Measurements from ENCODE around the gene PCDHA9. TPM values are rescaled to one million over a fixed set of nuclear protein-coding genes. Genes with fewer than 3 reads are reported as not detected.
"Not testable (repeated sequence)": the region's sequence is repeated elsewhere in the genome, so short reads cannot be mapped to it uniquely, and the experiment has no call there.

PCDHA9 gene
- total RNA-seq, 1 experiment from 2014 or later: 0.22 TPM

- no peak within 1 kb of the TSS for H3K27ac ChIP-seq (ENCODE audit: low read length)
- TF ChIP-seq EZH2 (IDR thresholded peaks at IDR 0.05; ENCODE audit: low read length, unreplicated experiment): no peak
- no peak for TF ChIP-seq CTCF (conservative IDR thresholded peaks at IDR 0.05; ENCODE audit: low read depth, low read length)
- TF ChIP-seq EZH2phosphoT487 (IDR thresholded peaks at IDR 0.05; ENCODE audit: borderline replicate concordance, low read length): no peak
- H3K4me2 ChIP-seq (ENCODE audit: low read length): no peak within 1 kb of the TSS
- H3K36me3 ChIP-seq (ENCODE audit: low read depth, low read length): no peaks in the 10 kb centered on the region
- BruUV-seq (replicated peaks): no TSS peak
- ATAC-seq (no peak), DNase-seq (no peak)
- H3K4me1 ChIP-seq (ENCODE audit: insufficient read depth, low read length): no peaks in the 10 kb centered on the region
- intact Hi-C loops (cut with micrococcal nuclease): no loop called here
- no peaks in the 10 kb centered on the region for H3F3A ChIP-seq (ENCODE audit: low read length, unreplicated experiment)
- H3K27me3 ChIP-seq (ENCODE audit: low read length): no peaks in the 10 kb centered on the region
- H3K9me3 ChIP-seq (ENCODE audit: low read length): no peaks in the 10 kb centered on the region
- no peaks in the 10 kb centered on the region for H3K79me2 ChIP-seq (ENCODE audit: low read length)
- no peaks in the 10 kb centered on the region for H4K20me1 ChIP-seq (ENCODE audit: low read length)
- H3K9ac ChIP-seq (ENCODE audit: low read length): no peak within 1 kb of the TSS
- CTCF ChIA-PET: no interaction called here
- H2AFZ ChIP-seq (ENCODE audit: low read length): no peak within 1 kb of the TSS
- POLR2A ChIA-PET (ENCODE audit: unreplicated experiment): no interaction called here
- H3K9me2 ChIP-seq (replicated peaks; ENCODE audit: low read length): no peaks in the 10 kb centered on the region
- H3K4me3 ChIP-seq (ENCODE audit: low read length): no peak within 1 kb of the TSS
These were observed 14.2 kb upstream of the PCDHA9 start, which contains the start of gene PCDHA7 for GRCh38 chr5:140833993-140834392. Gene PCDHA7 (plus strand): TSS chr5:140834269. CDS start chr5:140834384, 115 bp downstream.

- H4K20me1 ChIP-seq (ENCODE audit: low read length); BruUV-seq (replicated peaks); H2AFZ ChIP-seq (ENCODE audit: low read length); H3K27me3 ChIP-seq (ENCODE audit: low read length); H3K27ac ChIP-seq (ENCODE audit: low read length); H3K9me2 ChIP-seq (replicated peaks; ENCODE audit: low read length); DNase-seq; H3K79me2 ChIP-seq (ENCODE audit: low read length); H3F3A ChIP-seq (ENCODE audit: low read length, unreplicated experiment); H3K9me3 ChIP-seq (ENCODE audit: low read length); POLR2A ChIA-PET (ENCODE audit: unreplicated experiment); ATAC-seq; H3K9ac ChIP-seq (ENCODE audit: low read length); CTCF ChIA-PET; H3K4me2 ChIP-seq (ENCODE audit: low read length); intact Hi-C loops (cut with micrococcal nuclease); H3K4me1 ChIP-seq (ENCODE audit: insufficient read depth, low read length); H3K36me3 ChIP-seq (ENCODE audit: low read depth, low read length); H3K4me3 ChIP-seq (ENCODE audit: low read length): not testable (repeated sequence)
These were observed 13.7 kb upstream of the PCDHA9 start for GRCh38 chr5:140834439-140835008.

GRCh38 chr5:140835622-140836510 is 12.3 kb upstream of the PCDHA9 start:
- ATAC-seq: no peak
- CTCF ChIA-PET: no interaction called here
- DNase-seq: no peak

More at GRCh38 chr5:140835622-140836510, 12.3 kb upstream of the PCDHA9 start:
- Histone ChIP-seq H3K4me2 (ENCODE audit: low read length) (no peak overlapping the region), H3K9ac (ENCODE audit: low read length) (no peak overlapping the region), H3K36me3 (ENCODE audit: low read depth, low read length) (no peaks in the 10 kb centered on the region), H3K4me1 (ENCODE audit: insufficient read depth, low read length) (no peaks in the 10 kb centered on the region), H2AFZ (ENCODE audit: low read length) (no peak overlapping the region), H3K79me2 (ENCODE audit: low read length) (no peaks in the 10 kb centered on the region), H3K27ac (ENCODE audit: low read length) (no peak overlapping the region), H3K27me3 (ENCODE audit: low read length) (no peaks in the 10 kb centered on the region), H3K9me2 (replicated peaks; ENCODE audit: low read length) (no peaks in the 10 kb centered on the region), H3K4me3 (ENCODE audit: low read length) (no peak overlapping the region), H4K20me1 (ENCODE audit: low read length) (no peaks in the 10 kb centered on the region), H3F3A (ENCODE audit: low read length, unreplicated experiment) (no peaks in the 10 kb centered on the region), H3K9me3 (ENCODE audit: low read length) (no peaks in the 10 kb centered on the region)
- intact Hi-C loops (cut with micrococcal nuclease): no loop called here
- TF ChIP-seq EZH2 (IDR thresholded peaks at IDR 0.05; ENCODE audit: low read length, unreplicated experiment) (no peak), EZH2phosphoT487 (IDR thresholded peaks at IDR 0.05; ENCODE audit: borderline replicate concordance, low read length) (no peak), CTCF (conservative IDR thresholded peaks at IDR 0.05; ENCODE audit: low read depth, low read length) (no peak)
- POLR2A ChIA-PET (ENCODE audit: unreplicated experiment): no interaction called here
- BruUV-seq (replicated peaks): no TSS peak
